Esophagus squamous epithelium (tissue), 5 donors: ENCODE data around the gene KRT76. TPM values are rescaled to one million over a fixed set of nuclear protein-coding genes. Genes with fewer than 3 reads are reported as not detected.

Experiments
- DNase-seq: peaks from one replicate; lab custom pipeline; 2025; lab: John Stamatoyannopoulos, UW
- H3K27ac ChIP-seq, 4 donors: fragments of 200-600 bp; sonication (generic); one replicate each; pipeline ENCODE4 v1.5.1; 2016 to 2019; ENCODE audit warnings: mild to moderate bottlenecking in 1 of 4
- H3K27me3 ChIP-seq, 4 donors: fragments of 200-600 bp; sonication (generic); 1 replicate in 3 of 4; 2 replicates in 1 of 4; pipeline versions ENCODE4 v1.5.1 to v1.6.0; 2017 to 2021; ENCODE audit warnings: antibody characterized with exemption in 1 of 4
- H3K36me3 ChIP-seq, 3 donors: fragments of 200-600 bp; sonication (generic); one replicate each; pipeline ENCODE4 v1.5.1; 2016 to 2019
- H3K4me1 ChIP-seq, 3 donors: fragments of 200-600 bp; sonication (generic); one replicate each; pipeline ENCODE4 v1.5.1; 2017 to 2019
- H3K4me3 ChIP-seq, 4 donors: fragments of 200-600 bp; sonication (generic); 1 replicate in 3 of 4; 2 replicates in 1 of 4; pipeline ENCODE4 v1.5.1; 2016 to 2019; ENCODE audit warnings: mild to moderate bottlenecking in 2 of 4, moderate library complexity in 1 of 4
- H3K9me3 ChIP-seq, 3 donors: fragments of 200-600 bp; sonication (generic); one replicate each; pipeline ENCODE4 v1.5.1; 2016 to 2019
- POLR2A ChIP-seq, 4 donors: fragments of 450-650 bp; IDR thresholded peaks; one replicate each; pipeline ENCODE4 v1.6.1; 2017; ENCODE audit warnings: antibody characterized with exemption in 4 of 4, mild to moderate bottlenecking in 4 of 4, moderate library complexity in 3 of 4
- WGBS, 2 donors: methylation state at CpG; one replicate each; pipeline ENCODE4 v1.1.5; 2018; 5-methylcytosine and 5-hydroxymethylcytosine counted together
- intact Hi-C: fragments of 100-400 bp; cut with DNase I; formaldehyde crosslinking; loops from one replicate; pipeline ENCODE4 v1.15.0; 2022
- total RNA-seq, 4 donors: library from RNA; depleted of rRNA; stranded (reverse); fragments of >200 nt; gene quantifications; one replicate each; pipeline ENCODE4 v1.1.0, GENCODE V29; 2016
- TF ChIP-seq, protein P1 (sequence below), 6 experiments: fragments of 450-650 bp in 4 of 6; fragments of 200-600 bp in 2 of 6; sonication (generic) in 2 of 6; IDR thresholded peaks; one replicate each; pipeline ENCODE4 v1.5.1; 2016 to 2019; ENCODE audit warnings: antibody characterized with exemption in 6 of 6, mild to moderate bottlenecking in 4 of 6, moderate library complexity in 4 of 6
- donor health status: DM: yes; HTN: yes; CAD: no.

KRT76 gene
- total RNA-seq, 4 donors from 2014 or later: not detected

DNA sequence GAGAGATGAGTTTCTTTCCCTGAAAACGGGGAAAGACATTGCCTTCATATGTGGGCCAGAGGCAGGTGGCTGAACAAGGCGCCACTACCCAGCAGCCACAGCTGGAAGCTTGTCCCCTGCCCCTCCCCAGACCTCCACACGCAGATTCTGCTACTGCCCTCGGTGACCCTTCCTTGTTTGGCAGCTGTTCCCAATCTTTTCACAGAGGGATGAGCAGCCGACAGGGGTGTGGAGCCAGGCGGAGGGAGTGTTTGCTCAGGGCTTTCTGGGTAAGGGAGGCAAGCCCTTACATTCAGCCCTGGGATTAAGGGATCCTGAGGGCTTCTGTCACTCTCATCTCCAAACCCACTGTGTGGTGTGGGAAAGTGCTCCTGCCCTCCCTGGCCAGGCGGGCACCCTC, 41.2 kb upstream of the KRT76 start:
- no peak for TF ChIP-seq POLR2A (IDR thresholded peaks at IDR 0.05)
- TF ChIP-seq, protein P1, sequence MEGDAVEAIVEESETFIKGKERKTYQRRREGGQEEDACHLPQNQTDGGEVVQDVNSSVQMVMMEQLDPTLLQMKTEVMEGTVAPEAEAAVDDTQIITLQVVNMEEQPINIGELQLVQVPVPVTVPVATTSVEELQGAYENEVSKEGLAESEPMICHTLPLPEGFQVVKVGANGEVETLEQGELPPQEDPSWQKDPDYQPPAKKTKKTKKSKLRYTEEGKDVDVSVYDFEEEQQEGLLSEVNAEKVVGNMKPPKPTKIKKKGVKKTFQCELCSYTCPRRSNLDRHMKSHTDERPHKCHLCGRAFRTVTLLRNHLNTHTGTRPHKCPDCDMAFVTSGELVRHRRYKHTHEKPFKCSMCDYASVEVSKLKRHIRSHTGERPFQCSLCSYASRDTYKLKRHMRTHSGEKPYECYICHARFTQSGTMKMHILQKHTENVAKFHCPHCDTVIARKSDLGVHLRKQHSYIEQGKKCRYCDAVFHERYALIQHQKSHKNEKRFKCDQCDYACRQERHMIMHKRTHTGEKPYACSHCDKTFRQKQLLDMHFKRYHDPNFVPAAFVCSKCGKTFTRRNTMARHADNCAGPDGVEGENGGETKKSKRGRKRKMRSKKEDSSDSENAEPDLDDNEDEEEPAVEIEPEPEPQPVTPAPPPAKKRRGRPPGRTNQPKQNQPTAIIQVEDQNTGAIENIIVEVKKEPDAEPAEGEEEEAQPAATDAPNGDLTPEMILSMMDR (IDR thresholded peaks at IDR 0.05): no peak
- Histone ChIP-seq H3K27ac (peak overlapping the region in 3 of 4 donors; percentile 33 to 57 (median 49)), H3K4me3 (no peak overlapping the region), H3K4me1 (peaks cover 0 to 79% (median 8%) of the 10 kb centered on the region in 3 donors), H3K36me3 (no peaks in the 10 kb centered on the region), H3K27me3 (peaks cover 0 to 13% (median 0%) of the 10 kb centered on the region in 4 donors), H3K9me3 (no peaks in the 10 kb centered on the region)
- DNase-seq: no peak
- intact Hi-C loops: no loop called here
- 30 to 35% methylated on average over 4 to 6 of the region's 7 CpGs for WGBS, 2 donors

DNA sequence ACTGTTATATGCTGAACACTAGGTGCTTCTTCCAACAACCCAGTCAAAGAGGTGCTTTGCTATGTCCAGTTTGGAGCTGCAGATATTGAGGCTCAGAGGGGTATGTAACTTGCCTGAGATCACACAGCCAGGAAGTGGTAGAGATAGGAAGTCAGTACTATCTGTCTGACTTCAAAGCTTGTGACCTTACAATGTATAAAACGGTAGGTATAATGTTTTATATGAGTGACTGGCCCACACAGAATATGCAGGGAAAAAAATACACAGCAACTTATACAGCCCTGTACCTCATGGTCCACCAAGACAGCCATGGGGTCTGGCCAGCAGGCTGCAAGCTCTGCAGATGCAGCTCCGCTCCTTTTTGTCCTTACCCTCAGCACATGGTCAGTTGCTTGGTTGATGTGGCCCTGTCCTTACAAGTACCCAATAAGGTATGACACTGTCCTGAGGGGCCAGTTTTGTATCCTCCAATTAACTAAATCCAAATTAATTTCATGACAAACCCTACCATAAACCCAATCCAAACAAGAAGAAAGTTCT, 40.6 kb upstream of the KRT76 start:
- no peaks in the 10 kb centered on the region for H3K9me3 ChIP-seq
- DNase-seq: no peak
- H3K36me3 ChIP-seq: no peaks in the 10 kb centered on the region
- peaks cover 0 to 77% (median 8%) of the 10 kb centered on the region in 3 donors for H3K4me1 ChIP-seq
- TF ChIP-seq POLR2A (IDR thresholded peaks at IDR 0.05): no peak
- TF ChIP-seq, protein P1 (IDR thresholded peaks at IDR 0.05): no peak
- peak overlapping the region in 3 of 4 donors; percentile 33 to 57 (median 49) for H3K27ac ChIP-seq
- intact Hi-C loops: no loop called here
- H3K4me3 ChIP-seq: no peak overlapping the region
- WGBS, 2 donors: 79 to 88% methylated on average over 2 of the region's 2 CpGs
- H3K27me3 ChIP-seq: peaks cover 0 to 13% (median 0%) of the 10 kb centered on the region in 4 donors

DNA sequence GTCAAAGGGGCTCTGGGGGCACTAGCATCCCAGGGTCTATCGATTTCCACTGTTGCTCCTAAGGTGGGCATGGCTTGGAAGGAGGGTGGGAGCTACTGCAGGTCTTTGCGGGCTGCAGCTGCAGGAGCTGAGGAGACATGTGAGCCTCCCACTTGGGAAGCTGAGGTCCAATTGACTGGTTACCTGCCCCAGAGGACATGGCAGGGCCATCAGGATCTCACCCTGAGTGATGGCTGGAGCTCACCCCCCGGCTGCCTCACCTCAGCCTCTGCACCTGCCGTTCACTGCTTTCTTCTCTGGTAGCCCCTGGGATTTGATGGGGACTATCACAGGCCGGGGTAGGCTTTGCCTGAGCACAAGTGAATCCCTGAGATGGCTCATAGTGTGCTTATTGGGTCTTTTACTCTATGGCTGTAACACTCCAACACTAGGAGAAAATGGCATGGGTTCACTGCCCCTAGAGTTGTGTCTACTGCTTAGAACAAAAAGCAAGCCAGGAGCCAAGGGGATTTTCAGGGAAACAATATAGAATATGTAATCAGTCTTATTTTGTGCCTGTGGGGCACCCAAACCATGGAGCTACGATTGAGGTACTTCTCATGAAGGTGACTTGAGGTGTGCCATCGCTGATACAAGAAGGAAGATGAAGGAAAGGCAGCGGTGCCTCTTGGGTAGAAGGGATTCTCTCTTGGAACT, 40.0 kb upstream of the KRT76 start:
- WGBS, 2 donors: 90 to 91% methylated on average over 3 to 5 of the region's 8 CpGs
- Histone ChIP-seq H3K27ac (no peak overlapping the region), H3K4me3 (no peak overlapping the region), H3K27me3 (peaks cover 0 to 13% (median 0%) of the 10 kb centered on the region in 4 donors), H3K4me1 (peaks cover 0 to 71% (median 8%) of the 10 kb centered on the region in 3 donors), H3K36me3 (no peaks in the 10 kb centered on the region), H3K9me3 (no peaks in the 10 kb centered on the region)
- intact Hi-C loops: no loop called here
- DNase-seq: no peak
- TF ChIP-seq, protein P1 (IDR thresholded peaks at IDR 0.05): no peak
- no peak for TF ChIP-seq POLR2A (IDR thresholded peaks at IDR 0.05)

DNA sequence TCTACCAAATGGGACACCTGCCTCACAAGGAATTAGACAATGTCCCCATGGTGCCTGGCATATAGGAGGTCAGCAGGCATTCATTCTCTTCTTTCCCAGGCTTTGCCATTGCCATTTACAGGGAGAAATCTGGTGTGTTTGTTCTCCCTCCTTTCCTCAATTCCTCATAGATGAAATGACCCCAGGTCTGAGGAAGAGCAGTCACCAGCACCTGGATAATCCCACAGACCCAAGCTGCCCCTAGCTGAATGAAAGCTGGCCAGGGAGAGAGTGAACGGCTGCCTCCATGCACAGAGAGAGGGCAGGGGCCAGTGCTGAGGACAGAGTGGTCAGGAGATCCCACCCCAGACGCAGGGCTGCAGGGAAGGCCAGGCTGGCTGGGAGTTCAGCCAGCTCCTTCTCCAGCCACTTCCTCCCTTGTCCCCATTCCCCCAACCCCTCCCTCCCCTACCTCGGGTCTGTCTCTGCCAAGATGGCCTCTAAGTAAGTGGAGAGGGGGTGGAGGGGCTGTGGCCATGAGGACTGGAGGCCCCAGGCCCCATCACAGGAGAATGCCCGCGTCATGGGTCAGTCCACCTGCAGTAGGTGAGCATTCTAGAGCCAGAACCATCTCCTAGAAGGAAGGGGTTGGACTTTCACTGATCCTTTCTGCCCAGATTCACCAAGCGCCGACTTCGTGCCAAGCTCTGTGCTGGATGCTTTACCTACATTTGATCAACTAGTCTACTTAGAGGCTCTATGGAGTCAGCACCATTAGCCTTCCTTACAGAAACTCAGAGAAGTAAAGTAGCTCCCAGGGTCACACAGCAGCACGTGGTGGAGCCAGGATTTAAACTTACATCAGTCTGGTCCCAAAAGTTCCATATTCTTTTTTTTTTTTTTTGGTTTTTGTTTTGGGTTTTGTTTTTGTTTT, 38.8 kb upstream of the KRT76 start:
- Histone ChIP-seq H3K9me3 (no peaks in the 10 kb centered on the region), H3K27ac (no peak overlapping the region), H3K27me3 (peaks cover 0 to 13% (median 0%) of the 10 kb centered on the region in 4 donors), H3K4me3 (no peak overlapping the region), H3K36me3 (peaks cover 0 to 11% (median 0%) of the 10 kb centered on the region in 3 donors), H3K4me1 (peaks cover 0 to 62% (median 4%) of the 10 kb centered on the region in 3 donors)
- WGBS, 2 donors: 84 to 88% methylated on average over 6 to 8 of the region's 9 CpGs
- no peak for DNase-seq
- intact Hi-C loops: no loop called here
- TF ChIP-seq, protein P1 (IDR thresholded peaks at IDR 0.05): no peak
- no peak for TF ChIP-seq POLR2A (IDR thresholded peaks at IDR 0.05)
